RPMI7951 (cell line): Measurements from ENCODE around the gene GPR142. TPM values are rescaled to one million over a fixed set of nuclear protein-coding genes. Genes with fewer than 3 reads are reported as not detected.

Experiments used
- total RNA-seq: library from RNA; depleted of rRNA; stranded (reverse); fragments of >200 nt; shearing (Covaris generic); gene quantifications from 2 replicates; pipeline ENCODE4 v1.2.3, GENCODE V29; 2014; rRNA removed

GPR142 gene
- total RNA-seq, 1 experiment from 2014 or later = not detected

Other genes with a start within 250 kb of the GPR142 start
- 642 and 1,240 TPM in 2 replicates for gene RPL38, start 163.8 kb upstream of the GPR142 start, total RNA-seq
- gene TTYH2, start 153.9 kb upstream of the GPR142 start, total RNA-seq = 0.96 and 2.4 TPM in 2 replicates
- gene DNAI2, start 93.3 kb upstream of the GPR142 start, total RNA-seq = not detected in 2 replicates
- gene KIF19, start 41.3 kb upstream of the GPR142 start, total RNA-seq = not detected in 2 replicates
- gene BTBD17, start 5.6 kb upstream of the GPR142 start, total RNA-seq = not detected in 2 replicates
- gene GPRC5C, start 64.6 kb downstream of the GPR142 start, total RNA-seq = 133 and 154 TPM in 2 replicates
- gene CD300A, start 99.1 kb downstream of the GPR142 start, total RNA-seq = not detected in 2 replicates
- not detected in 2 replicates for gene CD300LB, start 164.0 kb downstream of the GPR142 start, total RNA-seq
- not detected in 2 replicates for gene CD300C, start 178.6 kb downstream of the GPR142 start, total RNA-seq
- not detected in 2 replicates for gene CD300H, start 200.0 kb downstream of the GPR142 start, total RNA-seq
- not detected in 2 replicates for gene CD300LD, start 224.8 kb downstream of the GPR142 start, total RNA-seq